OCI-LY1 (cell line): ENCODE data around the gene NCKAP1.
"Not testable (repeated sequence)": the region's sequence is repeated elsewhere in the genome, so short reads cannot be mapped to it uniquely, and the experiment has no call there.

ENCODE experiments used
- H2AFZ ChIP-seq: fragments of 200-600 bp; sonication (generic), shearing (Covaris generic); 2 replicates; pipeline ENCODE4 v1.6.0; 2014; ENCODE audit warnings: antibody characterized with exemption, mild to moderate bottlenecking, low read length
- H3F3A ChIP-seq: fragments of 200-600 bp; sonication (generic), shearing (Covaris generic); 2 replicates; pipeline ENCODE4 v1.6.0; 2014; ENCODE audit warnings: mild to moderate bottlenecking, antibody characterized with exemption, low read length, moderate library complexity; ENCODE audit not compliant: insufficient read depth
- H3K27ac ChIP-seq: fragments of 200-600 bp; sonication (generic); 2 replicates; pipeline ENCODE4 v1.5.1; 2014; ENCODE audit warnings: low read length, mixed run types, mild to moderate bottlenecking, low read depth; ENCODE audit not compliant: poor library complexity, severe bottlenecking
- H3K27me3 ChIP-seq: fragments of 200-600 bp; sonication (generic); 2 replicates; pipeline ENCODE4 v1.6.0; 2014; ENCODE audit warnings: antibody characterized with exemption, mild to moderate bottlenecking, low read length, moderate library complexity; ENCODE audit not compliant: insufficient read depth
- H3K36me3 ChIP-seq: fragments of 200-600 bp; sonication (generic); 2 replicates; pipeline ENCODE4 v1.6.1; 2014; ENCODE audit warnings: mild to moderate bottlenecking, antibody characterized with exemption, low read length, moderate library complexity, mixed read lengths; ENCODE audit not compliant: insufficient read depth
- H3K4me1 ChIP-seq: fragments of 200-600 bp; sonication (generic); 2 replicates; pipeline ENCODE4 v1.5.1; 2014; ENCODE audit warnings: mild to moderate bottlenecking, low read length, moderate library complexity; ENCODE audit not compliant: insufficient read depth, severe bottlenecking
- H3K4me2 ChIP-seq: fragments of 200-600 bp; sonication (generic), shearing (Covaris generic); 2 replicates; pipeline ENCODE4 v1.6.1; 2014; ENCODE audit warnings: low read length
- H3K4me3 ChIP-seq: fragments of 200-600 bp; sonication (generic); 2 replicates; pipeline ENCODE4 v1.5.1; 2014; ENCODE audit warnings: low read length, low read depth, mild to moderate bottlenecking, mixed read lengths; ENCODE audit not compliant: poor library complexity, severe bottlenecking
- H3K79me2 ChIP-seq: fragments of 200-600 bp; shearing (Covaris generic); 2 replicates; pipeline ENCODE4 v1.6.1; 2016; ENCODE audit warnings: mixed run types, low read length, mixed read lengths; ENCODE audit not compliant: insufficient read depth
- H3K9ac ChIP-seq: fragments of 200-600 bp; sonication (generic), shearing (Covaris generic); 2 replicates; pipeline ENCODE4 v1.6.1; 2014; ENCODE audit warnings: mild to moderate bottlenecking, low read length, mixed read lengths
- H3K9me2 ChIP-seq: fragments of 200-600 bp; sonication (generic), shearing (Covaris generic); 2 replicates; pipeline ENCODE4 v1.6.1; 2014; ENCODE audit warnings: low read depth, mild to moderate bottlenecking, low read length, mixed read lengths
- H3K9me3 ChIP-seq: fragments of 200-600 bp; shearing (Covaris generic); 2 replicates; pipeline ENCODE4 v1.6.1; 2014; ENCODE audit warnings: low read length, mixed read lengths
- H4K20me1 ChIP-seq: fragments of 200-600 bp; sonication (generic), shearing (Covaris generic); 2 replicates; pipeline ENCODE4 v1.6.0; 2016; ENCODE audit warnings: mild to moderate bottlenecking, low read length; ENCODE audit not compliant: insufficient read depth
- EZH2 ChIP-seq: fragments of 200-600 bp; sonication (generic), shearing (Covaris generic); IDR thresholded peaks from 2 replicates; pipeline ENCODE4 v1.8.0; 2017; ENCODE audit warnings: borderline replicate concordance, mixed run types, mild to moderate bottlenecking, antibody characterized with exemption, low read length, moderate library complexity, mixed read lengths
- TF ChIP-seq, protein P1 (sequence below): fragments of 200-600 bp; sonication (generic), shearing (Covaris generic); IDR thresholded peaks from 2 replicates; pipeline ENCODE4 v1.5.1; 2017; ENCODE audit warnings: mild to moderate bottlenecking, antibody characterized with exemption, low read length, moderate library complexity, mixed read lengths

The NCKAP1 gene

DNA sequence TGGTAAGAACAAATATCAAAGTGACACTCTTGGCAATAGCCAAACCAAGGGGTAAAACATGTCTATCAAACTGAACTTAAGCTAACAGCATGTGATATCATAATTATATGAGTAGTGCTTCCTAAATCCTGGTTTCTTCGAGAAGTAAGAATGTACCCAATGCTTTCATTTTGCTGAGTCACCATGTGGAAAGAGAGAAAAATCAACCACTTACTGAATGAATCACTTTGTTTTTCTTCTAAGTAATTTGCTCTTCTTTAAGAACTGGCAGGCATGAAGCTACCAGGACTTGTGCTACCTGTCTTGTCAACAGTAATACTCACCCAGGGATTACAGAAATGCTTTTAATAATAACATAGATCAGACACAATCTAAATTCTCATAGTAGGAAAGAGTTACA lies 21.3 kb upstream of the NCKAP1 start:
- Histone ChIP-seq H2AFZ (no peak overlapping the region), H3K9me3 (no peaks in the 10 kb centered on the region), H3K79me2 (no peaks in the 10 kb centered on the region), H3K27me3 (no peaks in the 10 kb centered on the region), H3K9me2 (no peaks in the 10 kb centered on the region), H3K4me1 (no peaks in the 10 kb centered on the region), H3K27ac (no peak overlapping the region), H3F3A (no peaks in the 10 kb centered on the region), H3K4me3 (no peak overlapping the region), H3K9ac (no peak overlapping the region), H4K20me1 (no peaks in the 10 kb centered on the region), H3K4me2 (no peak overlapping the region), H3K36me3 (no peaks in the 10 kb centered on the region)
- no peak for TF ChIP-seq EZH2
- TF ChIP-seq, protein P1, sequence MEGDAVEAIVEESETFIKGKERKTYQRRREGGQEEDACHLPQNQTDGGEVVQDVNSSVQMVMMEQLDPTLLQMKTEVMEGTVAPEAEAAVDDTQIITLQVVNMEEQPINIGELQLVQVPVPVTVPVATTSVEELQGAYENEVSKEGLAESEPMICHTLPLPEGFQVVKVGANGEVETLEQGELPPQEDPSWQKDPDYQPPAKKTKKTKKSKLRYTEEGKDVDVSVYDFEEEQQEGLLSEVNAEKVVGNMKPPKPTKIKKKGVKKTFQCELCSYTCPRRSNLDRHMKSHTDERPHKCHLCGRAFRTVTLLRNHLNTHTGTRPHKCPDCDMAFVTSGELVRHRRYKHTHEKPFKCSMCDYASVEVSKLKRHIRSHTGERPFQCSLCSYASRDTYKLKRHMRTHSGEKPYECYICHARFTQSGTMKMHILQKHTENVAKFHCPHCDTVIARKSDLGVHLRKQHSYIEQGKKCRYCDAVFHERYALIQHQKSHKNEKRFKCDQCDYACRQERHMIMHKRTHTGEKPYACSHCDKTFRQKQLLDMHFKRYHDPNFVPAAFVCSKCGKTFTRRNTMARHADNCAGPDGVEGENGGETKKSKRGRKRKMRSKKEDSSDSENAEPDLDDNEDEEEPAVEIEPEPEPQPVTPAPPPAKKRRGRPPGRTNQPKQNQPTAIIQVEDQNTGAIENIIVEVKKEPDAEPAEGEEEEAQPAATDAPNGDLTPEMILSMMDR, result no peak

DNA sequence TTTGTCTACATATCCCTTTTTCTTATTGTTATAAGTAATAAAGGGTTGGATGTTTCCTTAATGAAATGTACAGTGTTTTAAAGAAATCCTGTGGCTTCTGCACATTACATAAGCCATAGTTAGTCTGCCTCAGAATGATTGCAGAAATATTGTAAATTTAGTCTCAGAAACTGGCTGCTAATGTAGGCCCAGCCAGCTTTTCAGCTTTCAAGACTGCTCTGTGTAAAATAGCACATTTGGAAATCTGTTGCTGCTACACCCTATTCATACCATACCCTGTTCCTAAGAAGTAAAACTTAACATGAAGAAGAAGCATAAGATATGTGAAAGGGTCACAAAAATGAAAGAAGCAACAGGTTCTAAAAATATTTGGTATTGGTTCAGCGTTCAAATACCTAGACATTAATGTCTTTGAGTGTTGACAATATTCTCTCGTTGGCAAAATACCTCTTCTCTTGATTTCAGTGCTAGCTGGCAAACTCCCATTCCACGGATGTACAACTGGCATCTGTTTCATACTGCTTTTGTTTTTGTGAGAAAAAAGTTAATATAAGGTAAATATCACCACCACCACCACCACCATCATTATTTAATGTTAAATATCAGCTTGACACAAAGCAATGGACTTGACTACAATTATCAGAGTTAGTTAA lies 19.2 kb upstream of the NCKAP1 start:
- no peaks in the 10 kb centered on the region for H3K9me2 ChIP-seq
- H3K9me3 ChIP-seq, result no peaks in the 10 kb centered on the region
- H3K4me2 ChIP-seq, result no peak overlapping the region
- no peak overlapping the region for H3K9ac ChIP-seq
- H3K27ac ChIP-seq, result no peak overlapping the region
- H2AFZ ChIP-seq, result no peak overlapping the region
- no peak overlapping the region for H3K4me3 ChIP-seq
- H3K36me3 ChIP-seq, result no peaks in the 10 kb centered on the region
- no peaks in the 10 kb centered on the region for H3K4me1 ChIP-seq
- no peaks in the 10 kb centered on the region for H3F3A ChIP-seq
- no peaks in the 10 kb centered on the region for H3K79me2 ChIP-seq
- no peaks in the 10 kb centered on the region for H4K20me1 ChIP-seq
- no peak for TF ChIP-seq EZH2
- TF ChIP-seq, protein P1, result no peak
- H3K27me3 ChIP-seq, result no peaks in the 10 kb centered on the region

DNA sequence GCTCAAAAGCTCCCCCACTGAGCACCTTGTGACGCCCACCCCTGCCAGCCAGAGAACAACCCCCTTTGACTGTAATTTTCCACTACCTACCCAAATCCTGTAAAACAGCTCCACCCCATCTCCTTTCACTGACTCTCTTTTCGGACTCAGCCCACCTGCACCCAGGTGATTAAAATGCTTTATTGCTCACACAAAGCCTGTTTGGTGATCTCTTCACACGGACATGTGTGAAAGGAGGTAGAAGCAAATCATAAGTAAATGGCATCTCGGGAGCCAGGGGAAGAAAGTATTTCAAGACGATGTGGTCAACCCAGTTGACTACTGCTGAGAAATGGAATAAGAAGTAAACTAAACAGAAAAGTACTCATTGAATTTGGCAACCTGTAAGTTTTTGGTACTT lies 11.2 kb upstream of the NCKAP1 start:
- H3K27me3 ChIP-seq, result no peaks in the 10 kb centered on the region; the same call in 1 of the 2 replicates
- no peaks in the 10 kb centered on the region; the same call in 1 of the 2 replicates for H3K36me3 ChIP-seq
- H3K9me2 ChIP-seq, result no peaks in the 10 kb centered on the region
- no peak overlapping the region for H3K27ac ChIP-seq
- H4K20me1 ChIP-seq, result no peaks in the 10 kb centered on the region
- no peaks in the 10 kb centered on the region for H3F3A ChIP-seq
- no peaks in the 10 kb centered on the region for H3K79me2 ChIP-seq
- H2AFZ ChIP-seq, result no peak overlapping the region
- no peak overlapping the region for H3K4me2 ChIP-seq
- H3K4me1 ChIP-seq, result no peaks in the 10 kb centered on the region
- no peaks in the 10 kb centered on the region for H3K9me3 ChIP-seq
- H3K9ac ChIP-seq, result no peak overlapping the region
- no peak overlapping the region for H3K4me3 ChIP-seq
- TF ChIP-seq, protein P1, result no peak
- no peak for TF ChIP-seq EZH2

DNA sequence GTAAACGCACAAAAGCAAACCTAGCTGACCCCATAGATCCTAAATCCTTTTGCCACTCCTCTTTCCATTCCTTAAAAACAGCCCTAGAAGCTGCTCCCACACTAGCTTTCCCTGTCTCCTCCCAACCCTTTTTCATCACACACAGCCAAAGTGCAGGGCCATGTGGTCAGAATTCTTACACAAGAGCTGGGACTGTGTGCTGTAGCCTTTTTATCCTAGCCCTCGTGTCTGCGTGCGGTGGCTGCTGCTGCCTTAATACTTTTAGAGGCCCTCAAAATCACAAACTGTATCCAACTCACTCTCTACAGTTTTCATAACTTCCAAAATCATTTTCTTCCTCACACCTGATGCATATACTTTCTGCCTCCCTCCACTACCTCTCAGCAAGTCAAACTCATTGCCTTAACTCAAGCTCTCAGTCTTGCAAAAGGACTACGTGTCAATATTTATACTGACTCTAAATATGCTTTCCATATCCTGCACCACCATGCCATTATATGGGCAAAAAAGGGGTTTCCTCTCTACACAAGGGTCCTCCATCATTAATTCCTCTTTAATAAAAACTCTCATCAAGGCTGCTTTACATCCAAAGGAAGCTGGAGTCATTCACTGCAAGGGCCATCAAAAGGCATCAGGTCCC lies 9.3 kb upstream of the NCKAP1 start:
- H4K20me1 ChIP-seq, H3F3A ChIP-seq, H3K4me1 ChIP-seq, H2AFZ ChIP-seq, H3K4me3 ChIP-seq, H3K27me3 ChIP-seq, H3K4me2 ChIP-seq, H3K9me2 ChIP-seq, H3K79me2 ChIP-seq, H3K9ac ChIP-seq, H3K27ac ChIP-seq, H3K9me3 ChIP-seq, H3K36me3 ChIP-seq: not testable (repeated sequence)

DNA sequence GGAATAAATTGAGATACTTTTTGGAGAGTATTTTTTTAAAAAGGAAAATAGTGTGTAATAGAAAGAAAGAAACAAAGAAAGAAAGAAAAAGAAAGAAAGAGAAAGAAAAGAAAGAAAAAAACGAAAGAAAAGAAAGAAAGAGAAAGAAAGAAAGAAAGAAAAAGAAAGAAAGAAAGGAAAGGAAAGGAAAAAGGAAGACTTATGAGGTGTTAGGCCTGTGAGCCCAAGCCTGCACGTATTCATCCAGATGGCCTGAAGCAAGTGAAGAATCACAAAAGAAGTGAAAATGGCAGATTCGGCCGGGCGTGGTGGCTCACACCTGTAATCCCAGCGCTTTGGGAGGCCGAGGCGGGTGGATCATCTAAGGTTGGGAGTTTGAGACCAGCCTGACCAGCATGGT lies 5.3 kb upstream of the NCKAP1 start:
- not testable (repeated sequence) for H3K4me2 ChIP-seq, H3K4me1 ChIP-seq, H3K27me3 ChIP-seq, H3F3A ChIP-seq, H4K20me1 ChIP-seq, H3K9me2 ChIP-seq, H2AFZ ChIP-seq, H3K79me2 ChIP-seq, H3K4me3 ChIP-seq, H3K9ac ChIP-seq, H3K27ac ChIP-seq, H3K9me3 ChIP-seq, H3K36me3 ChIP-seq
